AG09309 (cell line): Measurements from ENCODE around the gene NDUFA3.
"Not testable (repeated sequence)": the region's sequence is repeated elsewhere in the genome, so short reads cannot be mapped to it uniquely, and the experiment has no call there.

ENCODE experiments used
- DNase-seq: peaks from one replicate; pipeline ENCODE4 v3.0.0-alpha.2; 2010; ENCODE audit warnings: low read depth
- H3K4me3 ChIP-seq: 2 replicates; pipeline ENCODE4 v1.5.1; 2011; ENCODE audit warnings: mild to moderate bottlenecking, low read depth, low read length, moderate library complexity; ENCODE audit not compliant: control insufficient read depth
- TF ChIP-seq, protein P1 (sequence below): IDR thresholded peaks from 2 replicates; pipeline ENCODE4 v1.5.1; 2011; ENCODE audit warnings: mild to moderate bottlenecking, low read depth, low read length, inconsistent platforms; ENCODE audit not compliant: insufficient read depth, control insufficient read depth; ENCODE audit errors: missing control alignments

The NDUFA3 gene

DNA sequence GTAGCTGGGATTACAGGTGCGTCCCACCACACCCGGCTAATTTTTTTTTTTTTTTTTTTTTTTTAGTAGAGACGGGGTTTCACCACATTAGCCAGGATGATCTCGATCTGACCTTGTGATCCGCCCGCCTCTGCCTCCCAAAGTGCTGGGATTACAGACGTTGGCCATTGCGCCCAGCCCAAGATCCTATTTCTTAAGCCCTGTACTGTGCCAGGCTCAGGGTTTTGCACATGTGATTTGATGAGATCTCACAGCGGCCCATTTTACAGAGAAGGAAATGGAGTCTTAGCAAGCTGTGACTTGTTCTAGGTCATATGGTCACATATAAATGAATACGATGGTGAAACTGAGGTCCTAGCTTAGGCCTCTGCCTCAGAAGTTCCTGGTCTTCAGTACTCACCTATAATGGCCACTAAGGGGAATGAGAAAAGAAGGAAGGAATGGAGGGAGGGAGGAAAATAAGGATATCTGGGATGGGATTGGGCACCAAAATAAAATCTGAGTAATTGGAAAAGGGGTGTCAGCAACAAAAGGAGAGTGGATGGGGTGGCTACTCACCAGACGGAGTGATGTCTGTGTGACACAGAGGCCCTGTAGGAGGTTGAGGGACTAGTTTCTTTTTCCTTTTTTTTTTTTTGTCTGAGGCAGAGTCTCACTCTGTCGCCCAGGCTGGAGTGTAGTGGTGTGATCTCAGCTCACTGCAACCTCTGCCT, 3.3 kb upstream of the NDUFA3 start:
- H3K4me3 ChIP-seq: no peak overlapping the region
- DNase-seq: no peak
- TF ChIP-seq, protein P1, sequence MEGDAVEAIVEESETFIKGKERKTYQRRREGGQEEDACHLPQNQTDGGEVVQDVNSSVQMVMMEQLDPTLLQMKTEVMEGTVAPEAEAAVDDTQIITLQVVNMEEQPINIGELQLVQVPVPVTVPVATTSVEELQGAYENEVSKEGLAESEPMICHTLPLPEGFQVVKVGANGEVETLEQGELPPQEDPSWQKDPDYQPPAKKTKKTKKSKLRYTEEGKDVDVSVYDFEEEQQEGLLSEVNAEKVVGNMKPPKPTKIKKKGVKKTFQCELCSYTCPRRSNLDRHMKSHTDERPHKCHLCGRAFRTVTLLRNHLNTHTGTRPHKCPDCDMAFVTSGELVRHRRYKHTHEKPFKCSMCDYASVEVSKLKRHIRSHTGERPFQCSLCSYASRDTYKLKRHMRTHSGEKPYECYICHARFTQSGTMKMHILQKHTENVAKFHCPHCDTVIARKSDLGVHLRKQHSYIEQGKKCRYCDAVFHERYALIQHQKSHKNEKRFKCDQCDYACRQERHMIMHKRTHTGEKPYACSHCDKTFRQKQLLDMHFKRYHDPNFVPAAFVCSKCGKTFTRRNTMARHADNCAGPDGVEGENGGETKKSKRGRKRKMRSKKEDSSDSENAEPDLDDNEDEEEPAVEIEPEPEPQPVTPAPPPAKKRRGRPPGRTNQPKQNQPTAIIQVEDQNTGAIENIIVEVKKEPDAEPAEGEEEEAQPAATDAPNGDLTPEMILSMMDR: no peak

DNA sequence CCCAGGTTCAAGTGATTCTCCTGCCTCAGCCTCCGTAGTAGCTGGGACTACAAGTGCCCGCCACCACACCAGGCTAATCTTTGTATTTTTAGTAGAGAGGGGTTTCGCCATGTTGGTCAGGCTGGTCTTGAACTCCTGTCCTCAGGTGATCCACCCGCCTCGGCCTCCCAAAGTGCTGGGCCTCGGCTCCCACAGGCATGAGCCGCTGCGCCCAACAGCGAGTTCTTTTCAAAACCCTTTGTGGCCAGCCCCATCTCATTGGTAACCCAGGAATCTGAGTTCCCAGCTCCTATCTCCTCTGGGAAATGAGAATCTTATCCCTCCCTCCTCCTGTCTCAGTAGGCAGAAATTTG, 2.8 kb upstream of the NDUFA3 start:
- not testable (repeated sequence) for H3K4me3 ChIP-seq, DNase-seq

DNA sequence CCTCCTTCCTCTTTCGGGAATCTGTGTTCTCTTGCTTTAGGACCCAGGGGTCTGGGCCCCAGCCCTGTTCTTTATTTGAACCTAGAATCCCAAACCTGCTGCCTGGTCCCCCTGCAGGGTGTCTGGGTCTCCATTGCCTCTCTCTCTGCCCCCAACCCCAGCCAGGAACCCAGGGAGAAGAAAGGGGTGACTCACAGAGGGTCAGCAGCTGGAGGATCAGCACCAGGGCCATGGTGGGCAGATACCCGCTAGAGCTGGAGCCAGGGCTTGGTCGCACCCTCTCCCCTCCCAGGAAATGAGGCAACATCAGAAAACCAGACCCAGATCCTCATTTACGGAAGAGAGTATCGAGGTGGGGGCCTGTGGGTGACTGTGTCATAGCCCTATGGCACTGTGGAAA, 2.1 kb upstream of the NDUFA3 start, which contains the start of gene OSCAR:
Gene OSCAR (minus strand): TSS at position 243 of the 400 bp plus-strand sequence. CDS start 11 bp downstream, at position 232.
- DNase-seq: no peak
- TF ChIP-seq, protein P1: no peak
- no peak within 1 kb of the TSS for H3K4me3 ChIP-seq

DNA sequence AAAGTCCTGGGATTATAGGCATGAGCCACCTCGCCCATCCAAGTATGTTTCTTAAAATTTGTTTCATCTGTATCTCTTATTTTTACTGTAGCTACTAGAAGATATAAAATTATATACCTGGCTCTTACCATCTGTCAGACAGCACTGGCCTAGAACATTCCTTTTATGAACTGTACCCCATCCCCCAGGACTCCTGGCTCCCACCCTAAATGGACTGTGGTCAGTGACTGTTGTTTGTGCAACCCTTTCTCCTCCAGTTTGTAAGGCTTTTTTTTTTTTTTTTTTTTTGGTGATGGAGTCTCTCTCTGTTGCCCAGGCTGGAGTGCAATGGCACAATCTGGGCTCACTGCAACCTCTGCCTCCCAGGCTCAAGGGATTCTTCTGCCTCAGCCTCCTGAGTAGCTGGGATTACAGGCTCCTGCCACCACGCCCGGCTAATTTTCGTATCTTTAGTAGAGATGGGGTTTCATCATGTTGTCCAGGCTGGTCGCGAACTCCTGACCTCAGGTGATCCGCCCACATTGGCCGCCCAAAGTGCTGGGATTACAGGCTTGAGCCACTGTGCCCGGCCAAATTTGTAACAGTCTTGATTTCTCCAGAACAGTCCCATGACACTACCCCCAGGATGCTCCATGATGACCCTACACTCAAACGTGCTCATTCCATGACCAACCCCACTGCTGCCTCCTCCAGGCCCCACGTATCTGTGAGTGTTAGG, 2.5 kb downstream of the NDUFA3 start:
- H3K4me3 ChIP-seq: no peak overlapping the region
- TF ChIP-seq, protein P1: no peak
- DNase-seq: no peak

DNA sequence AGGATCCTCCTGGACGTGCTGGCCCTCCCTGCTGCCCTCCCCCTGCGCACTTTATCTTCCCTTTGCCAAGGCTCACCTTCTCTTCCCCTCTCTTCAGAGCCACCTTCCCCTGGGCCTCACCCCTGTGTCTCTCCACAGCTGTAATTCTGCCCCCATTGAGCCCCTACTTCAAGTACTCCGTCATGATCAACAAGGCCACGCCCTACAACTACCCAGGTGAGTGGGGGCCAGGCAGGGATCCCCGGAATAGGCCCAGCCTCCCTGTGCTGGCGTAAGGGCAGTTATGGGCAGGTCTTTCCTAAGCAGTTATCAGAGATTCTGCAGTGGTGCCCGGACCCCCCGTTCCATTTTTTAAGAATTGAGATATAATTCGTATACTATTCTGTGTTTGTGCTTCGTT, 3.1 kb downstream of the NDUFA3 start:
- no peak for DNase-seq
- H3K4me3 ChIP-seq: no peak overlapping the region
- TF ChIP-seq, protein P1: no peak

DNA sequence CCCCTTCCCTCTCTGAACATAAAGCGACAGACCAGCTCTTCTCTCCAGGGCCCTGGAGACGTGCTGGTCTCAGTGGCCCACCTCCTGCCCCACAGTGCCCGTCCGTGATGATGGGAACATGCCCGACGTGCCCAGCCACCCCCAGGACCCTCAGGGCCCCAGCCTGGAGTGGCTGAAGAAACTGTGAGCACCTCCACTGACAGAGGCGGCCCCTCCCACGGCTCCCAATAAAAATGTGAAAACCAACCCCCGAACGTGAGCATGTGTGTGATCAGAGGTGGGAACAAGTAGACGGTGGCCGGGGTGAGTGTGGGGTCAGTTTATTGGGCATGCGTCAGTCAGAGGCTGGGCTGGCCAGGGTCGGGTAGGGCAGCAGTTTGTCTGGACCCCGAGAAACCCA, 4.1 kb downstream of the NDUFA3 start:
- no peak overlapping the region for H3K4me3 ChIP-seq
- TF ChIP-seq, protein P1: no peak
- no peak for DNase-seq

DNA sequence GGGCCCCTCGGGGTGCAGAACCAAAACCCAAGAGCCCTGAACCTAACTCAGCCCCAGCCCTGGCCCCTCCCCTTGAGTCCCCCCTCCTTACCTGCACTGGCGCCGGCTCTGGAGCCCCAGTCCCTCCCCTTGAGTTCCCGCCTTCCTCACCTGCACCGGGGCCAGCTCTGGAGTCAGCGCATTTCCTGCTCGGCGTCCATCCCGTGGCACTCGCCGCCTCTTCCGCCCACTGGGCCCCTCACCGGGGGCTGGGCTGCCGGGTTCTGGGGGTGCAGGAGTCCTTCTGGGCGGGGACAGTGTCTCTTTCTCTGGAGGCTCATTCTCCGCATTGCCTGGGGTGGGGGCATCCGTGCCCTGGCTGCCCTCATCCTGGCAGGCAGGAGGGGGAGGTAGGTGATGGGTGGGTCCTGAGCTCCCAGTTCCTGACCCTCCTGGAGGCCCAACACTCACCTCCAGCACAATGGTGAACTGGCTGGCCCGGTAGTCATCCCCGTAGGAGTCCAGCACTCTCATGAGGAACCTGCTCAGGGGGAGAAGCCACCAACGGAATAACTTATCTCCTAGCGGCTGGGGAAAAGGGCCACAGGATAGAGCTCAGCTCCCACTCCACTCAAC, 5.3 kb downstream of the NDUFA3 start:
- no peak overlapping the region for H3K4me3 ChIP-seq
- DNase-seq: no peak
- TF ChIP-seq, protein P1: no peak
